Raji (cell line): ENCODE data around the gene MYOC.

Experiments
- POLR2A ChIP-seq: IDR thresholded peaks from 2 replicates; pipeline ENCODE4 v1.6.1; 2011; ENCODE audit warnings: low read depth, low read length, control low read depth; ENCODE audit not compliant: insufficient read depth

The MYOC gene

DNA sequence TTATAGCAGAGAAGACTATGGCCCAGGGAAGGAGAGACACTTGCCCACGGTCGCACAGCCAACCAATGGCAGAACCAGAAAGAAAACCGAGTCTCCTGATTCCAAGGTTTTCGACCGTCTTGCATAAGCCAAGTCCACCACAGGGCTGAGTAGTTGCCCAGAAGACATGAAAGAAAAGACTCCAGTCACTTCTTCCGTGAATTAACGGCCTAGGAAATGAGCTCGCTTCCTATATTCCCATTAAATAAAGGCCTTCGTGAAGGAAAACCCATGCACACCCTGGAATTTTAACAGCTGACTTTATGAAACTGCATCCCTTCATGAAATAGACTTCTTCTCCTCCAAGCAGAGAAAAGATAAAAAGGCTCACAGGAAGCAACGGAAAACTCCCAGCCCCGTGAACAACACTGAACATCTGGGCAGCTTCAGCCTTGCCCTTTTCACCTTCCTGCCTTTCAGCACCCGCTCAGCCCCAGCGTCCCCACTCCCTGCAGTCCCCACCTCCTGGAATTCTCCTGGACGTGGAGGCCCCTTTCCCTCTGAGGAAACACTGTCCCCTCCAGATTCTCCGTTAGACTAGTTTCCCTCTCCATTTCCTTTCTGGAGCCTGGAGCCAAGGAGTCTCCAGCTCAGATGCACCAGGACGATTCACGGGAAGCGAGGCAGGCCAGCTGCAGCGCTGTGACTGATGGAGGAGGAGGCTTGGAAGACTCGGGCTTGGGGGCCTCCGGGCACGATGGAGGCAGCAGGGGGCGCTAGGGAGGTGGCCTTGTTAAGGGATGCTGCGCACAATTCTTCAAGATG, 2.7 kb upstream of the MYOC start:
- no peak for TF ChIP-seq POLR2A

GRCh38 chr1:171654201-171654941, 1.9 kb upstream of the MYOC start:
- TF ChIP-seq POLR2A: no peak

- no peak for TF ChIP-seq POLR2A
Measured at GRCh38 chr1:171653796-171654195, 1.3 kb upstream of the MYOC start.

DNA sequence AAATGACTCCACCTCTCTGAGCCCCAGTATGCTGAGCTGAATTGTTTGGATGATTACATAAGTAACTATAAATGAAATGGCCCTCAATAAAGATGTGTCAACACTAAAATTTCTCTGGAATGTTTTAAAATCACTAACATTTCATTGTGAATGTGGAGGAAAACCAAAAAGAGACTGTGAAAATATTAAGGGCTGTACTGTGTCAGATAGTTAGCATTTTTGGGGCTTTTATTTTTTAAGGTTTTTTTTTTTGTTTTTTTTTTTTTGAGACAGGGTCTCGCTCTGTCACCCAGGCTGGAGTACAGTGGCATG, 6.3 kb downstream of the MYOC start:
- TF ChIP-seq POLR2A: no peak

DNA sequence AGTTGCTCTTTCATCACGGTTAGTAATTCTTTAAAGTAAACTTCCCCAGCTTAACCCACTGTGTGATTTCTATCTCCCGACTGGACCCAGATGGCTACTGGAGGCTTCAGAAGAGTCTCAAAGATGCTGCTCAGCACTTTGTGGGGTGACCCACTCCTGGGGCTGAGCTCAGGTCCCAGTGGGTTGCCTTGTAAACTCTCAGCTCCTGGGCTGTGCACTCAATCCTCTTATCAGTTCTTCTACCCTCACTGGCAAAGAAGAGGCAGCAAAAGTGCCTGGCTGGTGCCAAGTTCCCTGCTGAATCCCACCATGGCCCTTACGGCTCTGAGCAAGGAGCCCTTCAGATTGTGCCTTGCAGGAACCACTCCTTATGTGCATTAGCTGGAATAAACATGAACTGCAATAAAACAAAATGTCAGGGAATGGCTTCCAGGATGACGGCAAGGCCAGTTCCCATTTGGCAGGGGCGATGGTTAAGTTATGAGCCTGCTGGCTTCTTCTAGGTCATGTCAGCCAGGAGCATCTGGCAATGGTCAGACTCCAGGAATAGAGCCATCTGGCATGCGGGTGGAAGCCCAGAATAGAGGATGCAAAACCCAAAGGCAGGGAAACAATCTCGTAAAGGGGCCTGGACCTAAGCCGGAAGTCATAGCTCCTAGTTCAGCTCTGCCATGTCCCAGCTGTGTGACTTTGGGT, 6.8 kb downstream of the MYOC start:
- TF ChIP-seq POLR2A: no peak

- no peak for TF ChIP-seq POLR2A
Measured at GRCh38 chr1:171644805-171645483, 7.5 kb downstream of the MYOC start.

- no peak for TF ChIP-seq POLR2A
Measured at GRCh38 chr1:171643156-171643555, 9.3 kb downstream of the MYOC start.

GRCh38 chr1:171642197-171642596, 10.3 kb downstream of the MYOC start:
- TF ChIP-seq POLR2A: no peak

DNA sequence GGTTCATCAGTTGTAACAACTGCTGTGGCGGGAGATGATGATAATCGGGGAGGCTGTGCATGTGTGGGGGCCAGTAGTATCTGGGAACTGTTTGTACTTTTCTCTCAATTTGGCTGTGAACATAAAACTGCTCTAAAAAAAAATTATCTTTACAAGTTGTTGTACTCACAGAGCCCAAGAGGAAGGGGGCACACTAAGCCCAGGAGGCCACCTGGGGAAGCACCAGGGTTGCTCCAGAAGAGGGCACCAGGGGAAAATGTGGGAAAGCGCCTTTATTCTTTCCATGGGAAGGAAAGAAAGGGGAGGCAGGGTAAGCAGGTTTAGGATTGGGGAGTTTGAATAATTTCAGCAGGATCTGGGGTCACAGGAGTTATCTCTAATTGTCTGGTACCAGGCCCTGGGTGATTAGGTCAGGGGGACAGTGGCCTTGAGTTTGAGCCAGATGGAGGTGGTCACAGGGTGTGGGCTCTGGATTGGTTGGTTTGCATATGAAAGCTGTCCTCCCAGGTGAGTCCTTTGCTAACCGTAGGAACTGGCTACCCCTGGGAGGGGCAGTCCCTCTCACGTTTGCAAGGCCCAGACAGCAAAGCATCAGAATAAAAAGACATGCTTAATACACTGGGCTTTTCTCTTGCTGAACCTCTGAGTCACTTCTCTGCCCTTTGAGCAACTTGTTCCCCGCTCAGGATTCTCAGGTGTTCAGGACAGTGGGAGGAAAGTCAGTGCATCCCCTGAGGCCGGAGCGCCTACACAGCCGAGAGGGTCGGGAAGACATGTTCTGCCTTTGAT, 11.2 kb downstream of the MYOC start:
- no peak for TF ChIP-seq POLR2A

GRCh38 chr1:171640225-171640624, 12.3 kb downstream of the MYOC start:
- no peak for TF ChIP-seq POLR2A

DNA sequence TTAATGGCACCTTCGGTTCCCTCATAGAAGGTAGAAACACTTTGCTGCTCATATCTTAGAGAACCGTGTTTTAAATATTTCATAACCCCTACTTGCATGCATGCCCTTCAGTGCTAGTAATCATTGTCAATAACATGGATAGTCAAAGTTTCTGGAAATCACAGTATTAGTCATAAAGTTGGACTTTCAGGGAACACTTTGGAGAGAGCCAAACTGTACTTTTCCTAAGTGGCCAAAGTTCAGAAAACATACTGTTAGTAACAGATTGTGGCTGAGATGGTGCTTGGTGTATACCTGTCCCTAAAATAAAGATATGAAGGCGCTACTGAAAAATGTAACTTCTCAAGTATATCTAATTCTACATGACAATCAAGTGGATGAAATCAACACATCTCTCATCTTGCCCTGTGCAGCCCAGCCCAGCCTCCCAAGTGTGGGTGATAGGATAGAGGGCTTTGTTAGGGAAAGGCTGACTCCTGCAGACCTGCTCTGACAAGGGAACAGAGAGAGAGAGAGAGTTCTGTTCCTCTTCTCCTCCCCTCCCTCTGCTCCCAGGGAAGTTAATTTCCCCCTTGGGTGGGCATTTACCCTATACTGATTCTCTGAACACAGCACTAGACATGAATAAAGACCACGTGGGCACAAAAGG, 14.4 kb downstream of the MYOC start:
- TF ChIP-seq POLR2A: no peak

DNA sequence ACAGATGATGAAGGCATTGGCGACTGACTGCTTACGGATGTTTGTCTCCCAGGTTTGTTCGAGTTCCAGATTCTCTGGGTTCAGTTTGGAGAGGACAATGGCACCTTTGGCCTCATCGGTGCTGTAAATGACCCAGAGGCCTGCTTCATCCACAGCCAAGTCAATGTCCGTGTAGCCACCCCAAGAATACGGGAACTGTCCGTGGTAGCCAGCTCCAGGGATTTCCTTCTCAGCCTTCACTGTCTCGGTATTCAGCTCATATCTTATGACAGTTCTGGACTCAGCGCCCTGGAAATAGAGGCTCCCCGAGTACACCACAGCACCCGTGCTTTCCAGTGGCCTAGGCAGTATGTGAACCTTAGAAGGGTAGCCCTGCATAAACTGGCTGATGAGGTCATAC, 16.3 kb downstream of the MYOC start:
- TF ChIP-seq POLR2A: no peak

DNA sequence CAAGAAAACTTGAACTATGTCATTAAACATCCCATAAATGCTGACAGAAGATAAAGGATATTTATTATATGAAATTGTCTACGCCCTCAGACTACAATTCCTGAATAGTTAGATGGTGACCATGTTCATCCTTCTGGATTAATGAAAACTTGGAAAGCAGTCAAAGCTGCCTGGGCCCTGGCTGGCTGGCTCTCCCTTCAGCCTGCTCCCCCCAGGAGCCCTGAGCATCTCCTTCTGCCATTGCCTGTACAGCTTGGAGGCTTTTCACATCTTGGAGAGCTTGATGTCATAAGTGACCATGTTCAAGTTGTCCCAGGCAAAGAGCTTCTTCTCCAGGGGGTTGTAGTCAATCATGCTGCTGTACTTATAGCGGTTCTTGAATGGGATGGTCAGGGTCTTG, 16.8 kb downstream of the MYOC start:
- no peak for TF ChIP-seq POLR2A

DNA sequence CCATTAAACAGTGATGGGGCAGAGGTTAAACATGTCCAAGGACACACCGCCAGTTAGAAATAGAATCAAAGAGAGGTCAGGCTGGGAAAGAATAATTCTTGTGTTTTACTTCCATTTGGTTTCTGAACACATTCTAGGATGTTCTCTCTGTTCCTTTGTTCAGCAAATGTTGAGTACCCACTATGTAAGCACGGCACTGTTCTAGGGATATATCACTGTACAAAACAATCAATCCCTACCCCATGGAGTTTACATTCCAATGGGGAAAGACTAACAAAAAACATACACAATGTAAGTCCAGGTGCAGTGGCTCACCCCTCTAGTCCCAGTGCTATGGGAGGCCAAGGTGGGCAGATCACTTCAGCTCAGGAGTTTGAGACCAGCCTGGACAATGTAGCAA, 24.3 kb downstream of the MYOC start:
- no peak for TF ChIP-seq POLR2A

- TF ChIP-seq POLR2A: no peak
Measured at GRCh38 chr1:171627020-171627419, 25.5 kb downstream of the MYOC start.

DNA sequence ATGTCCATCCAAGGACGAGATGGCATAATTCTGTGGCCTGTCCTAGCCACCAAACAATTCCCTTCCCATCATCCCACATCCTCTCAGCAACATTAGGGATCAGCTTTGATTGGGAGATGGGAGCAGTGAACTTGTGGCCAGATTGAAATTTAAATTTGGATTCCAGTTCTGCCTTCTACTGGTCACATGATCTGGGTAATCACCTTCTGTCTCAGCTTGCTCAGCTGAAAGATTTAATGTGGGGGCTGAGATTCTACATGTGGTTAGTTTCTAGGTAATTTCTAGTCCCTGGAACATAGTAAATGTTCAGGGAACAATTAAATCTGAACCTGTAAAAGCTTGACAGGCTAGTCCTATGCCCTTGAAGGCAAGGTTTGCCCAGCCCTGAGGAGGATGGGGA, 27.3 kb downstream of the MYOC start:
- TF ChIP-seq POLR2A: no peak
